T-helper 17 cell (primary cell): ENCODE results near the gene FLNC. TPM values are rescaled to one million over a fixed set of nuclear protein-coding genes. Genes with fewer than 3 reads are reported as not detected.

Experiments
- ATAC-seq: fragments of 150-1000 bp; cut with Tn5 transposase; 2 replicates; pipeline ENCODE4 v1.10.0; 2021; ENCODE audit warnings: mild to moderate bottlenecking, moderate library complexity
- DNase-seq, 3 donors: peaks; one replicate each; pipeline versions ENCODE4 v3.0.0 to v3.0.0-alpha.2; 2020 to 2021
- H3K9me3 ChIP-seq: one replicate; pipeline ENCODE4 v1.7.0; 2013; ENCODE audit warnings: low read length, mild to moderate bottlenecking; ENCODE audit not compliant: control insufficient read depth, poor library complexity, severe bottlenecking
- H3K27ac Mint-ChIP-seq: one replicate; pipeline ENCODE4 v1.8.0; 2022; ENCODE audit warnings: mild to moderate bottlenecking, moderate library complexity, mixed read lengths
- H3K27me3 Mint-ChIP-seq: one replicate; pipeline ENCODE4 v1.8.0; 2022; ENCODE audit warnings: mixed read lengths
- H3K36me3 Mint-ChIP-seq: one replicate; pipeline ENCODE4 v1.8.0; 2022; ENCODE audit warnings: low read depth, mixed read lengths
- H3K4me1 Mint-ChIP-seq: one replicate; pipeline ENCODE4 v1.8.0; 2022; ENCODE audit warnings: mild to moderate bottlenecking, mixed read lengths
- H3K4me3 Mint-ChIP-seq: one replicate; pipeline ENCODE4 v1.8.0; 2022; ENCODE audit warnings: mild to moderate bottlenecking, moderate library complexity, mixed read lengths
- total RNA-seq, 4 donors: library from RNA in 2 of 4; stranded (reverse) in 2 of 4; gene quantifications; one replicate each; pipeline ENCODE4 v1.2.3 and lab custom pipeline; 2022 to 2026

FLNC gene
- total RNA-seq, 2 donors from 2014 or later: 0.05 TPM

DNA sequence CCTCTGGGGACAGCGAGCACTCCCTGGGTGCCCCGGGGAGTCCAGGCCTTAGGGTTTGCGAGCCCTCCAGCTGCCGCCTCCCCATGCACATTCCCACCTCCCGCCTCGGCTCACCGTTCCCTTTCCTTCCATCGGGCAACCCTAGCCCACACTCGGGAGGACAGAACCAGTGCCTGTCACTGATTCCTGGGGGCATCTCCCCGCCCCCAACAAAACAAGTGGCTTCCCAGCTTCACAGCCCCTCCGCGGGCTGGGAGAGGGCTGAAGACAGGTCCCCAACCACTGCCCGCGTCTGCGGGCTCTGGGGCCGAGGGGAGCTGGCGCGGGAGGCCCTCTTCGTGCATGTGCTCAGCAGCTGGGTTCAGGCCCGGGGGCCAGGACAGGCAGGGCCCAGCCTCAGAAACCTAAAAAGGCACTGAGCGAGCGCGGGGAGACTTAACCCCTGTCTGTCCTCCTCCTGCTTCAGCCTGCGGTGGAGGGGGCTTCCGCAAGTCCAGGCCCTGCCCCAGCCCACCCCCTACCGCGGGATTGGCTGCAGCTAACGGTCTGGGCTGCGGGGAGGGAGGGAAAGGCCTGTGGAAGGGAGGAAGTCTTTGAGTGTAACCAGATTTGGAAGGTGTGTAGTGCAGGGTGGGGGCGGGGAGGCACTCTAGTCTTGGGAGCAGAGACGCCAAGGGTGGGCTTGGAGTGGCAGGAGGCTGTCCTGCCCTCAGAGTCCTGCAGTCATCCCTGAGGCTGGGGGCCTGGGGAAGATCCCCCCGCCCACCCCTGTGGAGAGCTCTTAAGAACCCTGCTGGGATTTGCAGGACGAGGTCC, 1.2 kb downstream of the FLNC start:
- H3K4me3 Mint-ChIP-seq: peak overlapping the region; percentile 67
- H3K27ac Mint-ChIP-seq: no peak overlapping the region
- DNase-seq: no peak
- H3K9me3 ChIP-seq: no peaks in the 10 kb centered on the region
- H3K27me3 Mint-ChIP-seq: peaks cover 41% of the 10 kb centered on the region
- no peaks in the 10 kb centered on the region for H3K36me3 Mint-ChIP-seq
- H3K4me1 Mint-ChIP-seq: peaks cover 11% of the 10 kb centered on the region
- peak; percentile 26 for ATAC-seq

DNA sequence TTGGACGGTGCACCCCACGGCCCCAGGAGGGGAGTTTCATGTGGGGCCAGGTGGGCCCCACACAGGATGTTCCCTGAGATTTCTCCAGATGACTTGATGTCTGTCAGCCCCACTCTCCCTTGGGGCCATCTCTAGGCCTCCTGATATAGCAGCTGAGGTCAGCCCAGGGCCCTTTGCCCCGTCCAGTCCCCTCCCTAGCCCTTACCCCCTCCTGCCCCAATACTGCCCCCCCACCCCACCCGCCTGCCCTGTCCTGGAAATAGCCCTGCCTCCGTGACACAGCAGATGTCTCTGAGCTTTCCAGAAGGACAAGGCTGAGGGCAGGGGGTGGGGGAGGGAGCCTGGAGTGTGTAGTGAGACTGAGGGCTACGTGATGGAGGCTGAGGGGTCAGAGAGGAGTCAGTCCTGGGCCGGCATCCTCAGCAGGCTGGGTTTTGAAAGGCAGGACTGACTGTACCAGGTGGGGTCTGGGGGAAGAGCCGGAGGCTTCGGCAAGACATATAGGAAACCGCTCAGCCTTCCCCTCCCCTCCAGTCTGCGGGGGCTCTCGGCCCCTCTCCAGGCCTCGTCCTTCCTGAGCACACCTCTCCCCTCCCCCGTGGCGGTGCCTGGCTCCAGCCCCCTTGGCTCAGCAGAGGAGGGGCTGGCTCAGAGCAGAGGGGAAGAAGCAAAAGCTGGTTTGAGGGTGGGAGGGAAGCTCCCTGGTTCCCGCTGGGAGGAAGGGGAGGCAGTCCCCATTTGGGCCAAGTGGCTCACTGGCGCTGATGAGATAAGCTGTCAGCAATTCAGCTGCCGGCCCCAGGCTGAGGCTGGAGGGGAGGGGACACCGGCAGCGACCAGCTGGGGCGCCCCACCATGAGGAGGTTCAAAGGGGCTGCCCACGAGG, 2.0 kb downstream of the FLNC start:
- H3K9me3 ChIP-seq: no peaks in the 10 kb centered on the region
- Mint-ChIP-seq H3K4me1 (peaks cover 11% of the 10 kb centered on the region), H3K36me3 (no peaks in the 10 kb centered on the region), H3K4me3 (peak overlapping the region; percentile 67), H3K27ac (no peak overlapping the region), H3K27me3 (peaks cover 32% of the 10 kb centered on the region)
- ATAC-seq (no peak), DNase-seq (no peak)

DNA sequence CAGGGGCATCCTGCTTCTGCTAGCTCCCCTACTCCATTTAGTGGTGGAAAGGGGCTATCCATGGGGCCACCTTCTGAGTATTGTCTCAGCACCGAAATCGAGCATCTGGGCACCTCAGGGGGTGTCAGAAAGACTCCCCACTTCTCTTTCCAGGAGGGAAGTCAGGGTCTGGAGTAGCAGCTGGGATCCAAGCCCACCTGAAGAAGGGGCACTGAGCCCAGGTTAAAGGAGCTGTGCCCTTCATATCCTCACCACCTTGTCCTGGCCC, 2.6 kb downstream of the FLNC start:
- no peak overlapping the region for H3K4me3 Mint-ChIP-seq
- no peak for DNase-seq
- no peak for ATAC-seq
- peaks cover 26% of the 10 kb centered on the region for H3K27me3 Mint-ChIP-seq
- peaks cover 11% of the 10 kb centered on the region for H3K4me1 Mint-ChIP-seq
- H3K9me3 ChIP-seq: no peaks in the 10 kb centered on the region
- H3K27ac Mint-ChIP-seq: no peak overlapping the region
- no peaks in the 10 kb centered on the region for H3K36me3 Mint-ChIP-seq

DNA sequence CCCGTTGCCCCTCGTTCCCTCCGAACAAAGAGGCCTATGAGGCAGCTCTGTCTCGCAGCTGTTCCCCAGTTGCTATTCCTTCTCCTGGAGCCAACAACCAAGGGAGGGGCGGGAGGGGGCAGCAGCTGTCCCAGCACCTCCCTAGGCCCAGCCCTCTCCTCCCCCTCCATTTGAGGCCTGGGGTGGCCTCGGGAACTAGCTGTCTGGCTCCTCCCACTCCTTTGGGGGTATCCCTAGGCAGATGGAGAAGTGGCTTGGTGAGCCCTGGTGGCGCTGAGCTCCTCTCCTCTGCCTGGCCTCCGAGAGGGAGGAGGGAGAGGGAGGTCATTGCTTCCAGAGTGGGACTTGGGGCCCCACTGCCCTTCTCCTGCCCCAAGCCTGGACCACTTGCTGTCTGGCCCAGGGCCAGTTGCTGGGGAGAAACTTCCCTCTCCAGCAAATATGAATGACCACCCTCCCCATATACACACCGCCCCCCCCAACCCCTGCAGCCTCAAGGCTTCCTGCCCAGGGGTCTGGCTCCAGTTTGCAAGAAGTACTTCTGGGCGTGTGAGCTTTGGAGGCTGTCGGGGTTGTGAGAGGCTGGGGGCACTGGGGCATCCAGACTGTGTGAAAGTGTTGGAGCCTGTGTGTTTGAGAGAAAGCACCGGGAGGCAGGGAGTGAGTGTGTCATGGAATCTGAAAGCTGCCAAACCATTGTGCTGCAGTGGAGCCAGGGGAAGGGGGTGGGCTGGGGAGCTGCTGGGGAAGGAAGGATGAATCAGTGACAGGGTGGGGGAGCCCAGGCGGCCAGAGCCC, 3.1 kb downstream of the FLNC start:
- peaks cover 11% of the 10 kb centered on the region for H3K4me1 Mint-ChIP-seq
- H3K9me3 ChIP-seq: no peaks in the 10 kb centered on the region
- H3K4me3 Mint-ChIP-seq: no peak overlapping the region
- H3K36me3 Mint-ChIP-seq: no peaks in the 10 kb centered on the region
- no peak overlapping the region for H3K27ac Mint-ChIP-seq
- ATAC-seq: no peak
- H3K27me3 Mint-ChIP-seq: peaks cover 21% of the 10 kb centered on the region
- no peak for DNase-seq

DNA sequence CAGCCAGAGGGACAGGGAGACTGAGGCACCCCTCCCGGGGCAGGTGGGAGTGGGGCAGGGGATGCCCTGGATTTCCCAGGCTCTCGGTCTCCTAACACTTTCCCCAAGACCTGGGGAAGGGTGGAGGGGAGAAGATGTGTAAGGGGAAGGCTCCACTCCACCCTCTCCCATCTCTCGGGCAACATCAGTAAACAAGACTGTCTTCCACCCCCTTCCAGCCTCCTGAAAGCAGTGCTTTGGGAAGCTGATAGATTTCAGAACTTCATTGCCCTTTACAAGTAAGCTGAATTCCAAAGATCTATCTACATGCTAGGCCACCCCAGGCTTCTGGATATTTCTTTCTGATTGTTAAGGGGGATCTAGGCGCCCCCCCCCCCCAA, 3.7 kb downstream of the FLNC start:
- no peak overlapping the region for H3K27ac Mint-ChIP-seq
- H3K9me3 ChIP-seq: no peaks in the 10 kb centered on the region
- H3K27me3 Mint-ChIP-seq: peaks cover 17% of the 10 kb centered on the region
- ATAC-seq (no peak), DNase-seq (no peak)
- H3K36me3 Mint-ChIP-seq: no peaks in the 10 kb centered on the region
- H3K4me3 Mint-ChIP-seq: no peak overlapping the region
- peaks cover 11% of the 10 kb centered on the region for H3K4me1 Mint-ChIP-seq

DNA sequence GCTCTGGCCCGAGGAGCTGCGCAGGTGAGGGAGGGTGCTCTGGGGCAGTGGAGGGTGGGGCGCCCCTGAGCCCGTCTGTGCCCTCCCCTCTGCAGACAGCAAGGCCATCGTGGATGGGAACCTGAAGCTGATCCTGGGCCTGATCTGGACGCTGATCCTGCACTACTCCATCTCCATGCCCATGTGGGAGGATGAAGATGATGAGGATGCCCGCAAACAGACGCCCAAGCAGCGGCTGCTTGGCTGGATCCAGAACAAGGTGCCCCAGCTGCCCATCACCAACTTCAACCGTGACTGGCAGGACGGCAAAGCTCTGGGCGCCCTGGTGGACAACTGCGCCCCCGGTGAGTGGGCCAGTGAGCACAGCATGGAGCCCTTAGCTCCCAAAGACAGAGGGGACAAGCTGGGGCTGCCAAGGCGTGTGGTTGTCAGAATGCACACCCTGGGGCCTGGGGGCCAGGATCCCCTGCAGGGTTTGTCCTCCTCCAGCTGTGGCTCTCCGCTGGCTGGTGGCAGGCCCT, 5.1 kb downstream of the FLNC start:
- Mint-ChIP-seq H3K27me3 (peaks cover 11% of the 10 kb centered on the region), H3K4me1 (peaks cover 8% of the 10 kb centered on the region), H3K27ac (no peak overlapping the region), H3K36me3 (no peaks in the 10 kb centered on the region), H3K4me3 (no peak overlapping the region)
- ATAC-seq: no peak
- no peak for DNase-seq
- H3K9me3 ChIP-seq: no peaks in the 10 kb centered on the region

DNA sequence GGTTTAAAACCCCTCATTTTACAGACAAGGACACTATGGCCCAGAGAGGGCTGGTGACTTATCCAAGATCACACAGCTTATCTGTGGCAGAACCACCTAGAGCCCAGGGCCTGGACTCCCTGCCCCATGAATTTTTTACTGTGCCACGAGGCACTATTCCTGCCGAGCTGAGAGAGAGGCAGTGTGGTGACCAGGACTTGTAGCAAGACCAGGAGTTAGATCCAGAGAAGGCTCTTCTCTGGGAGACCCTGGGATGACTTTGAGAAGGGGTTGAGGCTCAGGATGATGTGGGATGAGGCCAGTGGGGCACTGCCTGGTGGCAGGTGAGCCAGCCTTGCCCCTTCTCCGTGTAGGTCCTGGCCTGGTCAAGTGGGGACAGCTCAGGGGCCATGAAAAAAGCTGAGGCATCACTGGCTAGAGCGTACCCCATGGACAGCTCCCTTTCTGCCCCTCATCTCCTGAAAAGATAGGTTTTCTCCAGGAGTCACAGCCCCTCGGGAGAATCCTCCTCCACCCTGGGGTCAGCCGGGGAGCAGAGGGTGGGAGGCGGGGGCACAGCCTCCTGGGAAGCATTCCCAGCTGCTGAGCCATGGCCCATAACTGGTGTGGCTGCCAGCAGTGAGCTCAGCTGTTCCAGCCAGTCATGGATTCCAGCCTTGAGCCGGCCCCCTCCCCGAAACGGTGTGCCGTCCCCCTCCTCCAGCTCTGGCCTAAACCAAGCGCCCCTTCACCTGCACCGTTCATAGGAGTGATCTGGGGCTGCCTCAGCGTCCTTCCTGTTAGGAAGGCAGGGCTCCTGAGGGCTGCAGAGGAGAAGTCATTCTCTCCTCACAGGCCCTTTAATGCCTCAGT, 5.8 kb downstream of the FLNC start:
- peaks cover 5% of the 10 kb centered on the region for H3K4me1 Mint-ChIP-seq
- H3K36me3 Mint-ChIP-seq: no peaks in the 10 kb centered on the region
- H3K27me3 Mint-ChIP-seq: peaks cover 7% of the 10 kb centered on the region
- H3K27ac Mint-ChIP-seq: no peak overlapping the region
- DNase-seq: no peak
- ATAC-seq: no peak
- H3K9me3 ChIP-seq: no peaks in the 10 kb centered on the region
- H3K4me3 Mint-ChIP-seq: no peak overlapping the region

DNA sequence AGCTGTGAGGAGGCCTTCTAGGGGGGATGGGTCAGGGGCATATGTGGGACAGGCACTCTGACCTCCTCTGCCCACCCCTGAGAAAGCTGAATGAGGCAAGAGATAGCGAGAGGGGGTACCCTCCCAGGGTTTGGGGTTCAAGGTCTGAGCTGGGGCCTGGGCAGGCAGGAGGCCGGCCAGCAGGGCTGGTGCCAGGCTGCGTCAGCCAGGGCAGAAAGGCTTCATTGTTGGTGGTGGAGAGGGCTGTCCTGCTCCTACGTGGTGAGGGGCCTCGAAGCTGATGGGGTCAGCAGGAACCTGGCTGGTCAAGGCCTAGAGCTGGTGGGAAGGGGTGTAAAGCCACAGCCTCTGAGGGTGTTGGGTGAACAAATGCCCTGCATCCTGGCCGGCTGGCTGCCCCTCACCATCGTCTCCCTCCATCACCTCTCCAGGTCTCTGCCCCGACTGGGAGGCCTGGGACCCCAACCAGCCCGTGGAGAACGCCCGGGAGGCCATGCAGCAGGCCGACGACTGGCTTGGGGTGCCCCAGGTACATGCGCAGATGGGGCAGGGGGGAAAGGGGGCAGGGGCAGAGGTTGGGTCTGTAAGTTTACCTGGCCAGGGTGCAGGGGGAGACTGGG, 6.6 kb downstream of the FLNC start:
- H3K36me3 Mint-ChIP-seq: no peaks in the 10 kb centered on the region

DNA sequence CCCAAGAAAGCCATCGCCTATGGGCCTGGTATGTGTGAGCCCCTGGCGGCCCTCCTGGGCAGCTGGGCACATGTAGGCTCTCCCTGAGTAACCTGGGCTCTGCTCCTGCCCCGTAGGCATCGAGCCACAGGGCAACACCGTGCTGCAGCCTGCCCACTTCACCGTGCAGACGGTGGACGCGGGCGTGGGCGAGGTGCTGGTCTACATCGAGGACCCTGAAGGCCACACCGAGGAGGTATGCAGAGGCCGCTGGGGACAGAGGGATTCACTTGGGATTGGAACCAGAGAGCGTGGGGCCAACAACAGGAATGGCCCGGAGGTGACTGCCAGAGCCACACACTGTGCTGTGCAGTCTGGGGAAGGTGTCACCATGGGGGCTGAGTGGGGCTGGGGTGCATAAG, 7.3 kb downstream of the FLNC start:
- H3K27me3 Mint-ChIP-seq: no peaks in the 10 kb centered on the region
- no peaks in the 10 kb centered on the region for H3K36me3 Mint-ChIP-seq
- DNase-seq: no peak
- no peak overlapping the region for H3K4me3 Mint-ChIP-seq
- H3K9me3 ChIP-seq: no peaks in the 10 kb centered on the region
- peaks cover 5% of the 10 kb centered on the region for H3K4me1 Mint-ChIP-seq
- no peak for ATAC-seq
- H3K27ac Mint-ChIP-seq: no peak overlapping the region

More for the DNA sequence above, 6.6 kb downstream of the FLNC start:
- no peaks in the 10 kb centered on the region for H3K27me3 Mint-ChIP-seq
- no peak for DNase-seq
- H3K27ac Mint-ChIP-seq: no peak overlapping the region
- no peaks in the 10 kb centered on the region for H3K9me3 ChIP-seq
- peaks cover 3% of the 10 kb centered on the region for H3K4me1 Mint-ChIP-seq
- ATAC-seq: no peak
- H3K4me3 Mint-ChIP-seq: no peak overlapping the region

DNA sequence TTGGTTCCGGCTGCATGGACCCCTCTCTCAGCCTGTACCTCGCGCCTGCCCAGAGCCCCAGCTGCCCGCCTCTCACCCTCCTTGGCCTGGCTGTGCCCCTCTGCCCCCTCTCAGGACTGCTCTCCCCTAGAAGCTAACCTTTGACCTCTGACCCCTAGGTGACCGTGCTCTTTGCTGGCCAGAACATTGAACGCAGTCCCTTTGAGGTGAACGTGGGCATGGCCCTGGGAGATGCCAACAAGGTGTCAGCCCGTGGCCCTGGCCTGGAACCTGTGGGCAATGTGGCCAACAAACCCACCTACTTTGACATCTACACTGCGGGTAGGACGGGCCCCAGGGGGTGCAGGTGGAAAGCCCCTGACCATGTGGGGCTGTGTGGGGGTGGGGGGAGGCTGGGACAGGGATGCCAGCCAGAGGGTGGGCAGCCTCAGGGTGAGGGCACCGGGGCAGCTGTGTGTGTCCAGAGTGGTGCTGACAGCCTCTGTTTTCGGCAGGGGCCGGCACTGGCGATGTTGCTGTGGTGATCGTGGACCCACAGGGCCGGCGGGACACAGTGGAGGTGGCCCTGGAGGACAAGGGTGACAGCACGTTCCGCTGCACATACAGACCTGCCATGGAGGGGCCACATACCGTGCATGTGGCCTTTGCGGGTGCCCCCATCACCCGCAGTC, 8.0 kb downstream of the FLNC start:
- DNase-seq (no peak), ATAC-seq (no peak)
- Mint-ChIP-seq H3K36me3 (no peaks in the 10 kb centered on the region), H3K4me1 (peaks cover 5% of the 10 kb centered on the region), H3K27me3 (no peaks in the 10 kb centered on the region), H3K4me3 (no peak overlapping the region), H3K27ac (no peak overlapping the region)
- H3K9me3 ChIP-seq: no peaks in the 10 kb centered on the region

DNA sequence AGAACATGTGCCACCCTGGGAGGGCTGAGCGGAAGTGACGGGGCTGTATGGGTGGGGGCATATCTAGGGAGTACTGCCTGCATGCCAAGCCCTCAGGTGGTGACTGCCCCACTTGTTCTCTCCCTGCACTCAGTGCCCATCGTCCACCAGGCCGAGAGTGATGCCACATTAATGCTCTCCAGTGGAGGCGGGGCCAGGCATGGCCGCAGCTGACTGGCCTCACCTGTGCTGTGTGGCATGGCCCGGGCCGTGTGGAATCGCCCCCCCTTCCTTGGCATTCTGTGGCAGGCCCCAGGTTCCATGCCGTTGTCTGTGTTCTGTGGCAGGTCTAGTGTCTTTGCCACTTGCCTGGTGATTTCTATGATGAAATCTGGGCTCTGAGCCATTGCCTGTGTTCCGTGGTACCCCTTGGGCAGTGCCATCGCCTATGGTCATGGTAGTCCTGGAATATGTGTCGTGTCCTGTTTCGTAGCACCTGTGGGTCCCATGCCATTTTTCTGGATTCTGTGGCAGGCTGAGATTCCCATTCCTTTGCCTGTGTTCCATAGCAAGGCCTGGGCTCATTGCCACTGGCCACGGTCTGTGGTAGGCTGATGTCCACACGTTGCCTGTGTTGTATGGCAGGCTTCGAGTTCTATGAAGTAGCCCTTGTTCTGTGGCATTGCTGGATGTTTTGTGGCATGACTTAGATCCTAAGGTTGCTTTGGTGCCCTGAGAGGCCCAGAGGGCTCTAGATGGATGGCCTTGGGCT, 8.9 kb downstream of the FLNC start:
- no peak for DNase-seq
- no peaks in the 10 kb centered on the region for H3K27me3 Mint-ChIP-seq
- no peak overlapping the region for H3K4me3 Mint-ChIP-seq
- H3K9me3 ChIP-seq: no peaks in the 10 kb centered on the region
- H3K36me3 Mint-ChIP-seq: no peaks in the 10 kb centered on the region
- ATAC-seq: no peak
- peaks cover 5% of the 10 kb centered on the region for H3K4me1 Mint-ChIP-seq
- H3K27ac Mint-ChIP-seq: no peak overlapping the region
